ENCODE results near the gene CGB1. TPM values are rescaled to one million over a fixed set of nuclear protein-coding genes. Genes with fewer than 3 reads are reported as not detected.
"Not testable (repeated sequence)": the region's sequence is repeated elsewhere in the genome, so short reads cannot be mapped to it uniquely, and the experiment has no call there.

Gene CGB1
- polyA plus RNA-seq = not detected in 3 replicates
- polyA plus RNA-seq (2011; ENCODE audit: low read depth) = not detected
- polyA plus RNA-seq (2011; cell fraction: cytosol; rRNA removed) = not detected in 2 replicates
- not detected in 2 replicates for polyA plus RNA-seq (2011; cell fraction: nucleus; rRNA removed)
- not detected in 2 replicates for polyA plus RNA-seq (2012; ENCODE audit: low replicate concordance)
- polyA minus RNA-seq = not detected in 3 replicates
- not detected for polyA minus RNA-seq (2011; cell fraction: cytosol; rRNA and poly(A)+ RNA removed)
- polyA minus RNA-seq (2011; cell fraction: nucleus; rRNA and poly(A)+ RNA removed) = not detected in 2 replicates

DNA sequence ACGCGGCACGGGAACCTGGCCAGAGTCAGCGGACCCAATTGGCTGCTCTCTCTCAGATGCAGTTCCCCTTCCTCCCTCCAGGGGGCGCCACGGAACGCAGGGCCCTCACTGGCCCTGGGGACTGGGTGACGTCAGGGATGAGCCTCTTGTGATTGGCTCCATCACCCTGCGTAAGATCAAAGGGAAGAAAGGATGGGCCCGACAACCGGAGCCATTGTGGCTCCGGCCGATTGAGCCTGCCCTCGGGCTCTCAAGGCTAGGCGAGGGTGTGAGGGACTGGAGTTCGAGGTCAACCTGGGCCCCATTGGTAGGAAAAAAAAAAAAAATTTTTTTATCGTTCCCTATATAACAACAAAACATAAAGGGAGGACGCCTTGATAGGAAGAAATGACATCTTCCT, at the start of gene CGB1:
TSS of gene CGB1 (minus strand) at position 81 of the 400 bp plus-strand sequence. CDS start 184 bp downstream, outside the sequence.
- dilution Hi-C loops (cut with MboI; ENCODE audit: extremely low pct_ligation_motif_present, low sequenced_read_pairs); H3K9me1 ChIP-seq (ENCODE audit: control insufficient read depth, extremely low read depth, insufficient read depth, low read length); H3K9me3 ChIP-seq (ENCODE audit: control insufficient read depth, low read depth, low read length); H2AFZ ChIP-seq (ENCODE audit: control insufficient read depth, low read length); FAIRE-seq; H3K4me1 ChIP-seq (ENCODE audit: control insufficient read depth, extremely low read depth, insufficient read depth, low read length); H3K4me3 ChIP-seq (ENCODE audit: control insufficient read depth in 2 of 3, extremely low read depth in 1 of 3, insufficient read depth in 2 of 3, low read depth in 1 of 3, low read length in 3 of 3); H3K27ac ChIP-seq (ENCODE audit: control insufficient read depth, insufficient read depth, low read length); H4K20me1 ChIP-seq (ENCODE audit: control insufficient read depth, extremely low read depth, insufficient read depth, low read length); H3K36me3 ChIP-seq (ENCODE audit: control insufficient read depth in 2 of 2, extremely low read depth in 1 of 2, insufficient read depth in 2 of 2, low read length in 2 of 2); H3K79me2 ChIP-seq (ENCODE audit: control insufficient read depth, insufficient read depth, low read length); H3K9ac ChIP-seq (ENCODE audit: control insufficient read depth, extremely low read depth, insufficient read depth, low read length); DNase-seq (ENCODE audit: low read depth, low spot score); H3K4me2 ChIP-seq (ENCODE audit: control insufficient read depth, extremely low read depth, insufficient read depth, low read depth, low read length); H3K27me3 ChIP-seq (ENCODE audit: control insufficient read depth, extremely low read depth, insufficient read depth, low read length): not testable (repeated sequence)
- TF ChIP-seq, protein P1, sequence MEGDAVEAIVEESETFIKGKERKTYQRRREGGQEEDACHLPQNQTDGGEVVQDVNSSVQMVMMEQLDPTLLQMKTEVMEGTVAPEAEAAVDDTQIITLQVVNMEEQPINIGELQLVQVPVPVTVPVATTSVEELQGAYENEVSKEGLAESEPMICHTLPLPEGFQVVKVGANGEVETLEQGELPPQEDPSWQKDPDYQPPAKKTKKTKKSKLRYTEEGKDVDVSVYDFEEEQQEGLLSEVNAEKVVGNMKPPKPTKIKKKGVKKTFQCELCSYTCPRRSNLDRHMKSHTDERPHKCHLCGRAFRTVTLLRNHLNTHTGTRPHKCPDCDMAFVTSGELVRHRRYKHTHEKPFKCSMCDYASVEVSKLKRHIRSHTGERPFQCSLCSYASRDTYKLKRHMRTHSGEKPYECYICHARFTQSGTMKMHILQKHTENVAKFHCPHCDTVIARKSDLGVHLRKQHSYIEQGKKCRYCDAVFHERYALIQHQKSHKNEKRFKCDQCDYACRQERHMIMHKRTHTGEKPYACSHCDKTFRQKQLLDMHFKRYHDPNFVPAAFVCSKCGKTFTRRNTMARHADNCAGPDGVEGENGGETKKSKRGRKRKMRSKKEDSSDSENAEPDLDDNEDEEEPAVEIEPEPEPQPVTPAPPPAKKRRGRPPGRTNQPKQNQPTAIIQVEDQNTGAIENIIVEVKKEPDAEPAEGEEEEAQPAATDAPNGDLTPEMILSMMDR (optimal IDR thresholded peaks at IDR 0.05 in 1 of 3, IDR thresholded peaks at IDR 0.05 in 1 of 3, conservative IDR thresholded peaks at IDR 0.05 in 1 of 3; ENCODE audit: extremely low read depth in 1 of 3, insufficient read depth in 2 of 3, low read length in 3 of 3) = peak in 2 of 3 experiments; percentile 44 to 51

DNA sequence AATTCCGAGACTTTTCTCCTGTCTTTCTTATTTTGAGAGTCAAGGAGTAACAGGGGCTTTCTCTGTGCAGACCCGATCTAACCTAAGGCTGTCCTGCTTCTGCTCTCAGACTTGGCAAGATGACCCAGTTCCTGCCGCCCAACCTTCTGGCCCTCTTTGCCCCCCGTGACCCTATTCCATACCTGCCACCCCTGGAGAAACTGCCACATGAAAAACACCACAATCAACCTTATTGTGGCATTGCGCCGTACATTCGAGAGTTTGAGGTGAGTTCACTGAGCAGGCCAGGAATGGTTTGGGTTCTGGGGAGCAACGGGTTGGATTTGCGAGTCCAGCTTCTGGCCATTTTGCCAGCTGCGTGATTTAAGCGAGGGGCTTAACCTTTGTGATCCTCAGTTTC, 49.6 kb upstream of the CGB1 start:
- DNase-seq (ENCODE audit: low read depth, low spot score) = no peak
- H3K27me3 ChIP-seq (ENCODE audit: control insufficient read depth, extremely low read depth, insufficient read depth, low read length) = no peaks in the 10 kb centered on the region
- TF ChIP-seq, protein P1 (optimal IDR thresholded peaks at IDR 0.05 in 1 of 3, IDR thresholded peaks at IDR 0.05 in 1 of 3, conservative IDR thresholded peaks at IDR 0.05 in 1 of 3; ENCODE audit: extremely low read depth in 1 of 3, insufficient read depth in 2 of 3, low read length in 3 of 3) = no peak
- no peak for TF ChIP-seq EZH2 (IDR thresholded peaks at IDR 0.05; ENCODE audit: low read length)
- H3K36me3 ChIP-seq (ENCODE audit: control insufficient read depth in 2 of 2, extremely low read depth in 1 of 2, insufficient read depth in 2 of 2, low read length in 2 of 2) = peaks cover 18 to 31% of the 10 kb centered on the region in 2 experiments
- H4K20me1 ChIP-seq (ENCODE audit: control insufficient read depth, extremely low read depth, insufficient read depth, low read length) = peaks cover 23% of the 10 kb centered on the region
- dilution Hi-C loops (cut with MboI; ENCODE audit: extremely low pct_ligation_motif_present, low sequenced_read_pairs) = no loop called here
- peak overlapping the region; percentile 39 to 88 (median 75) for H3K4me3 ChIP-seq (ENCODE audit: control insufficient read depth in 2 of 3, extremely low read depth in 1 of 3, insufficient read depth in 2 of 3, low read depth in 1 of 3, low read length in 3 of 3)
- FAIRE-seq = no peak
- H3K4me1 ChIP-seq (ENCODE audit: control insufficient read depth, extremely low read depth, insufficient read depth, low read length) = peaks cover 16% of the 10 kb centered on the region
- H3K9me1 ChIP-seq (ENCODE audit: control insufficient read depth, extremely low read depth, insufficient read depth, low read length) = no peaks in the 10 kb centered on the region
- H3K9me3 ChIP-seq (ENCODE audit: control insufficient read depth, low read depth, low read length) = no peaks in the 10 kb centered on the region
- H3K27ac ChIP-seq (ENCODE audit: control insufficient read depth, insufficient read depth, low read length) = peak overlapping the region; percentile 83
- H3K9ac ChIP-seq (ENCODE audit: control insufficient read depth, extremely low read depth, insufficient read depth, low read length) = peak overlapping the region; percentile 91
- H3K4me2 ChIP-seq (ENCODE audit: control insufficient read depth, extremely low read depth, insufficient read depth, low read depth, low read length) = peak overlapping the region; percentile 84
- peaks cover 56% of the 10 kb centered on the region for H3K79me2 ChIP-seq (ENCODE audit: control insufficient read depth, insufficient read depth, low read length)
- H2AFZ ChIP-seq (ENCODE audit: control insufficient read depth, low read length) = no peak overlapping the region
